Adrenal gland (tissue), 12 donors: ENCODE measurements around the gene EMC1. TPM values are rescaled to one million over a fixed set of nuclear protein-coding genes. Genes with fewer than 3 reads are reported as not detected.
"Not testable (repeated sequence)": the region's sequence is repeated elsewhere in the genome, so short reads cannot be mapped to it uniquely, and the experiment has no call there.

Experiments
- DNase-seq, 7 donors: peaks; one replicate each; pipeline ENCODE4 v3.0.0-alpha.2; 2019 to 2020
- H3K27ac ChIP-seq, 5 donors: fragments of 200-600 bp; sonication (generic) in 4 of 5; 1 replicate in 3 of 5; 2 replicates in 2 of 5; pipeline versions ENCODE4 v1.5.1 to v1.8.0; 2016 to 2020; ENCODE audit warnings: mild to moderate bottlenecking in 1 of 5
- H3K27me3 ChIP-seq: fragments of 200-600 bp; 2 replicates; pipeline ENCODE4 v1.8.0; 2021
- H3K36me3 ChIP-seq, 2 donors: fragments of 200-600 bp; replicated peaks in 1 of 2; 1 replicate in 1 of 2; 2 replicates in 1 of 2; pipeline versions ENCODE4 v1.5.1 to v1.8.0; 2018 to 2022
- H3K4me1 ChIP-seq, 2 donors: fragments of 200-600 bp; replicated peaks in 1 of 2; 1 replicate in 1 of 2; 2 replicates in 1 of 2; pipeline versions ENCODE4 v1.5.1 to v1.8.0; 2018 to 2021
- H3K4me3 ChIP-seq, 4 donors: fragments of 200-600 bp; sonication (generic) in 3 of 4; one replicate each; pipeline ENCODE4 v1.5.1; 2016 to 2018
- H3K9me3 ChIP-seq, 3 donors: fragments of 200-600 bp; sonication (generic) in 1 of 3; replicated peaks in 1 of 3; 1 replicate in 2 of 3; 2 replicates in 1 of 3; pipeline versions ENCODE4 v1.5.1 to v1.8.0; 2016 to 2021
- POLR2A ChIP-seq, 2 donors: fragments of 450-650 bp; IDR thresholded peaks; one replicate each; pipeline ENCODE4 v1.6.1; 2017; ENCODE audit warnings: antibody characterized with exemption in 2 of 2, mild to moderate bottlenecking in 2 of 2, moderate library complexity in 1 of 2
- WGBS, 4 donors: extraction: QIAGEN DNeasy Blood & Tissue Kit in 2 of 4; methylation state at CpG; one replicate each; pipeline versions ENCODE4 v1.1.5 to v1.1.7; 2013 to 2017; 5-methylcytosine and 5-hydroxymethylcytosine counted together
- intact Hi-C, 2 donors: fragments of 100-400 bp; cut with DNase I; formaldehyde crosslinking; loops; one replicate each; pipeline versions ENCODE4 v1.14.1 to v1.15.0; 2022 to 2023
- polyA plus RNA-seq, 3 donors: library from polyadenylated mRNA; stranded (reverse); fragments of 200-250 nt in 2 of 3; fragments of 350-450 nt in 1 of 3; fragmentation: Illumina TruSeq in 1 of 3; extraction: RNeasy Lipid Tissue Mini Kit (QIAGEN cat#74804) in 1 of 3; gene quantifications; one replicate each; pipeline ENCODE4 v1.2.3, GENCODE V29; 2013 to 2014
- total RNA-seq, 9 donors: library from RNA; depleted of rRNA in 4 of 9; stranded (reverse); fragments of >200 nt in 4 of 9; fragments of 120-200 nt in 1 of 9; fragmentation: NEBNext Ultra II Directional in 1 of 9; extraction: Animal tissue kit (Norgen Biotek cat#: 25700) in 1 of 9; gene quantifications; one replicate each; pipeline versions ENCODE4 v1.1.0 to v1.2.4, GENCODE V29; 2013 to 2023
- TF ChIP-seq, protein P1 (sequence below), 6 experiments: fragments of 450-650 bp in 4 of 6; fragments of 200-600 bp in 2 of 6; sonication (generic) in 1 of 6; IDR thresholded peaks; 1 replicate in 5 of 6; 2 replicates in 1 of 6; pipeline versions ENCODE4 v1.5.1 to v1.8.0; 2016 to 2021; ENCODE audit warnings: antibody characterized with exemption in 6 of 6, mild to moderate bottlenecking in 2 of 6, moderate library complexity in 1 of 6
- donor health status: healthy with polysubstance abuse.
- donor health status: Bipolar disorder and iron deficiency.
- donor health status: DM: yes; HTN: yes; CAD: no.
- donor health status: DM: no; HTN: no; CAD: no.
- donor health status: DM: no; HTN: no; CAD: no.
- donor health status: DM: yes; HTN: yes; CAD: no.

EMC1 gene
- total and polyA plus RNA-seq, 12 donors: 8.9 to 64.8 (median 41.5) TPM

- Histone ChIP-seq H3K36me3 (peaks cover 0 to 76% of the 10 kb centered on the region in 2 donors), H3K4me1 (no peaks in the 10 kb centered on the region), H3K27ac (no peak overlapping the region), H3K9me3 (no peaks in the 10 kb centered on the region), H3K4me3 (no peak overlapping the region), H3K27me3 (no peaks in the 10 kb centered on the region)
- WGBS, 4 donors: 96 to 99% (median 97%) methylated on average over 5 of the region's 5 CpGs
- DNase-seq: no peak
- TF ChIP-seq, protein P1, sequence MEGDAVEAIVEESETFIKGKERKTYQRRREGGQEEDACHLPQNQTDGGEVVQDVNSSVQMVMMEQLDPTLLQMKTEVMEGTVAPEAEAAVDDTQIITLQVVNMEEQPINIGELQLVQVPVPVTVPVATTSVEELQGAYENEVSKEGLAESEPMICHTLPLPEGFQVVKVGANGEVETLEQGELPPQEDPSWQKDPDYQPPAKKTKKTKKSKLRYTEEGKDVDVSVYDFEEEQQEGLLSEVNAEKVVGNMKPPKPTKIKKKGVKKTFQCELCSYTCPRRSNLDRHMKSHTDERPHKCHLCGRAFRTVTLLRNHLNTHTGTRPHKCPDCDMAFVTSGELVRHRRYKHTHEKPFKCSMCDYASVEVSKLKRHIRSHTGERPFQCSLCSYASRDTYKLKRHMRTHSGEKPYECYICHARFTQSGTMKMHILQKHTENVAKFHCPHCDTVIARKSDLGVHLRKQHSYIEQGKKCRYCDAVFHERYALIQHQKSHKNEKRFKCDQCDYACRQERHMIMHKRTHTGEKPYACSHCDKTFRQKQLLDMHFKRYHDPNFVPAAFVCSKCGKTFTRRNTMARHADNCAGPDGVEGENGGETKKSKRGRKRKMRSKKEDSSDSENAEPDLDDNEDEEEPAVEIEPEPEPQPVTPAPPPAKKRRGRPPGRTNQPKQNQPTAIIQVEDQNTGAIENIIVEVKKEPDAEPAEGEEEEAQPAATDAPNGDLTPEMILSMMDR (IDR thresholded peaks at IDR 0.05): no peak
- no peak for TF ChIP-seq POLR2A (IDR thresholded peaks at IDR 0.05)
- intact Hi-C loops: loop anchor here in 1 of 2 donors (5.0 kb wide), 1 partner anchor 55 kb away; no protein-coding TSS in a partner anchor
These were observed 69.1 kb downstream of the EMC1 start for GRCh38 chr1:19182223-19182622.

GRCh38 chr1:19180265-19180657 is 71.1 kb downstream of the EMC1 start:
- H3K36me3 ChIP-seq: peaks cover 0 to 76% of the 10 kb centered on the region in 2 donors

DNA sequence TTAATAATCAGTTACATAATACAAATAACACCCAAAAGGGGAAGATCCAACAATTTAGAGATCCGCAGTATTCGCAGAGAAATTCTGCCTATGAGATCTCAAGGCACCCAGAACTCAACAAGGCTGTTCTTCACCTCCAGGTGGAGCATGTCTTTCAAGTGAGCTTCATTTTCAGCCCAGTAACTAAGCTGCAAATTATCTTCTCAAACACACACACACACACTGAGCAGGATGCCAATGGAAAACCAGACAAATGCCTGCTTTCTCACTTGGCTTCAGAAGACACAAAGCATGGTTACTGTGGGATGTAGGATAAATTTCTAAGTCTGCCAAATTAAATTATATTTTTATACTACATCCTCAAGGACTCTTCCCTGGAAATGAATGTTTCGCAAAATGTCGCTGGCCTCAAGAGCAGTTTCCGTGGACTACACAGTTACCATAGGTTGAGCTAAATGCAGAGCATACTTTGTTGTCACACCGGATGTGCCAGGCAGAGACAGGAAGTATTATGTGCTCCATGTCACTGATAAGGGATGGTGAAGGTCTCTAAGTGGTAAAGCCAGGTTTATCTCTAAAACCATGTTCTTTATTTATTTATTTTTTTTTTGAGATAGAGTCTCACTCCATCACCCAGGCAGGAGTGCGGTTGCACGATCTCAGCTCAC is 71.6 kb downstream of the EMC1 start:
- DNase-seq: peak in 2 of 7 donors; percentile 32 to 33
- TF ChIP-seq, protein P1 (IDR thresholded peaks at IDR 0.05): peak in 5 of 6 experiments; percentile 25 to 48 (median 35)
- no peak for TF ChIP-seq POLR2A (IDR thresholded peaks at IDR 0.05)
- H3K27ac ChIP-seq: no peak overlapping the region
- H3K4me3 ChIP-seq: no peak overlapping the region
- H3K36me3 ChIP-seq: peaks cover 0 to 76% of the 10 kb centered on the region in 2 donors
- H3K4me1 ChIP-seq: no peaks in the 10 kb centered on the region
- 71 to 77% (median 76%) methylated on average over 8 of the region's 8 CpGs for WGBS, 4 donors
- intact Hi-C loops: loop anchor here (5.0 to 10.0 kb wide), 2 partner anchors 55 to 58 kb away; no protein-coding TSS in a partner anchor
- no peaks in the 10 kb centered on the region for H3K9me3 ChIP-seq
- no peaks in the 10 kb centered on the region for H3K27me3 ChIP-seq

More at GRCh38 chr1:19180265-19180657, 71.1 kb downstream of the EMC1 start:
- intact Hi-C loops: loop anchor here in 1 of 2 donors (5.0 kb wide), 1 partner anchor 57 kb away; no protein-coding TSS in a partner anchor
- not testable (repeated sequence) for H3K27me3 ChIP-seq, H3K4me1 ChIP-seq, H3K4me3 ChIP-seq, DNase-seq, H3K27ac ChIP-seq, H3K9me3 ChIP-seq
- 86 to 90% (median 88%) methylated on average over 8 of the region's 8 CpGs for WGBS, 4 donors

- no peaks in the 10 kb centered on the region for H3K9me3 ChIP-seq
- no peak overlapping the region for H3K4me3 ChIP-seq
- no peak for DNase-seq
- H3K36me3 ChIP-seq: peaks cover 0 to 76% of the 10 kb centered on the region in 2 donors
- 64 to 69% (median 69%) methylated on average over 5 of the region's 5 CpGs for WGBS, 4 donors
- no peaks in the 10 kb centered on the region for H3K27me3 ChIP-seq
- TF ChIP-seq POLR2A (IDR thresholded peaks at IDR 0.05): no peak
- TF ChIP-seq, protein P1 (IDR thresholded peaks at IDR 0.05): no peak
- intact Hi-C loops: loop anchor here in 1 of 2 donors (10.0 kb wide), 1 partner anchor 56 kb away; no protein-coding TSS in a partner anchor
- no peak overlapping the region for H3K27ac ChIP-seq
- H3K4me1 ChIP-seq: no peaks in the 10 kb centered on the region
These were observed 72.5 kb downstream of the EMC1 start for GRCh38 chr1:19178734-19179398.
